Parathyroid adenoma (tissue), 2 donors: ENCODE data around the gene TRIM64C.
"Not testable (repeated sequence)": the region's sequence is repeated elsewhere in the genome, so short reads cannot be mapped to it uniquely, and the experiment has no call there.

Experiments used
- H2AFZ ChIP-seq: fragments of 300-600 bp; sonication (generic); one replicate; pipeline ENCODE4 v1.7.0; 2017; ENCODE audit warnings: antibody characterized with exemption, mild to moderate bottlenecking
- H3K27ac ChIP-seq: fragments of 300-600 bp; sonication (generic); one replicate; pipeline ENCODE4 v1.7.0; 2017
- H3K27me3 ChIP-seq: fragments of 300-600 bp; sonication (generic); one replicate; pipeline ENCODE4 v1.7.0; 2017; ENCODE audit warnings: low read length; ENCODE audit not compliant: control insufficient read depth, insufficient read depth
- H3K36me3 ChIP-seq: fragments of 300-600 bp; sonication (generic); one replicate; pipeline ENCODE4 v1.7.0; 2017; ENCODE audit warnings: low read length; ENCODE audit not compliant: control insufficient read depth, insufficient read depth
- H3K4me1 ChIP-seq: fragments of 300-600 bp; sonication (generic); one replicate; pipeline ENCODE4 v1.7.0; 2017; ENCODE audit warnings: control low read depth
- H3K4me2 ChIP-seq: fragments of 300-600 bp; sonication (generic); one replicate; pipeline ENCODE4 v1.7.0; 2017; ENCODE audit warnings: low read length
- H3K4me3 ChIP-seq: fragments of 300-600 bp; sonication (generic); one replicate; pipeline ENCODE4 v1.7.0; 2017; ENCODE audit warnings: low read depth, low read length
- H3K79me2 ChIP-seq: fragments of 300-600 bp; sonication (generic); one replicate; pipeline ENCODE4 v1.7.0; 2017; ENCODE audit warnings: control low read depth
- H3K9ac ChIP-seq: fragments of 300-600 bp; sonication (generic); one replicate; pipeline ENCODE4 v1.7.0; 2017; ENCODE audit warnings: mild to moderate bottlenecking
- H3K9me3 ChIP-seq: fragments of 300-600 bp; sonication (generic); one replicate; pipeline ENCODE4 v1.7.0; 2017; ENCODE audit warnings: low read length; ENCODE audit not compliant: control insufficient read depth
- donor health status: primary hyperparathyroidism.

TRIM64C gene, protein sequence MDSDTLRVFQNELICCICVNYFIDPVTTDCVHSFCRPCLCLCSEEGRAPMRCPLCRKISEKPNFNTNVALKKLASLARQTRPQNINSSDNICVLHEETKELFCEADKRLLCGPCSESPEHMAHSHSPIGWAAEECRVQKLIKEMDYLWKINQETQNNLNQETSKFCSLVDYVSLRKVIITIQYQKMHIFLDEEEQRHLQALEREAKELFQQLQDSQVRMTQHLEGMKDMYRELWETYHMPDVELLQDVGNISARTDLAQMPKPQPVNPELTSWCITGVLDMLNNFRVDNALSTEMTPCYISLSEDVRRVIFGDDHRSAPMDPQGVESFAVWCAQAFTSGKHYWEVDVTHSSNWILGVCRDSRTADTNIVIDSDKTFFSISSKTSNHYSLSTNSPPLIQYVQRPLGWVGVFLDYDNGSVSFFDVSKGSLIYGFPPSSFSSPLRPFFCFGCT

GRCh38 chr11:49059012-49059411 is at the start of gene TRIM64C:
Gene TRIM64C (minus strand): TSS chr11:49059112. CDS start chr11:49059112, 0 bp downstream.
- not testable (repeated sequence) for H3K9ac ChIP-seq, H3K4me3 ChIP-seq, H3K27ac ChIP-seq, H3K27me3 ChIP-seq, H3K4me1 ChIP-seq, H3K79me2 ChIP-seq, H3K36me3 ChIP-seq, H3K9me3 ChIP-seq, H3K4me2 ChIP-seq, H2AFZ ChIP-seq

- not testable (repeated sequence) for H3K4me3 ChIP-seq, H3K27ac ChIP-seq, H3K4me1 ChIP-seq, H3K9me3 ChIP-seq, H3K79me2 ChIP-seq, H3K4me2 ChIP-seq, H2AFZ ChIP-seq, H3K27me3 ChIP-seq, H3K36me3 ChIP-seq, H3K9ac ChIP-seq
These were observed 43.4 kb upstream of the TRIM64C start for GRCh38 chr11:49102356-49102755.

DNA sequence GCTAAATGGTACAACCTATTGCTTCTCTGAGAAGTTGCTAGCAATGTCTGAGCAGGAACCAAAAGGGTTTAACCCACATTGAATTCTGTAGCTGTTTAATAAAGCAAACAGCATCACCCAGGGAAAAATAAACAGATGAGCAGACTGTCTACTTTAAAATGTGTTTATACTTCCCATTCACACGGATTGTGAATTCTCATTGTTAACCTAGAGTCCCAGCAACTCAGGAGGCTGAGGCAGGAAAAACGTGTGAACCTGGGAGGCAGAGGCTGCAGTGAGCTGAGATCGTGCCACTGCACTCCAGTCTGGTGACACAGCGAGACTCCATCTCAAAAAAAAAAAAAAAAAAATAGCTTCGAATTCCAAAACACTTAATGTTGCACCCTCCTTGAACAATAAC is 11.0 kb upstream of the TRIM64C start:
- not testable (repeated sequence) for H3K9me3 ChIP-seq, H3K27ac ChIP-seq, H3K4me2 ChIP-seq, H3K79me2 ChIP-seq, H3K4me3 ChIP-seq, H3K4me1 ChIP-seq, H3K9ac ChIP-seq, H2AFZ ChIP-seq, H3K27me3 ChIP-seq, H3K36me3 ChIP-seq

DNA sequence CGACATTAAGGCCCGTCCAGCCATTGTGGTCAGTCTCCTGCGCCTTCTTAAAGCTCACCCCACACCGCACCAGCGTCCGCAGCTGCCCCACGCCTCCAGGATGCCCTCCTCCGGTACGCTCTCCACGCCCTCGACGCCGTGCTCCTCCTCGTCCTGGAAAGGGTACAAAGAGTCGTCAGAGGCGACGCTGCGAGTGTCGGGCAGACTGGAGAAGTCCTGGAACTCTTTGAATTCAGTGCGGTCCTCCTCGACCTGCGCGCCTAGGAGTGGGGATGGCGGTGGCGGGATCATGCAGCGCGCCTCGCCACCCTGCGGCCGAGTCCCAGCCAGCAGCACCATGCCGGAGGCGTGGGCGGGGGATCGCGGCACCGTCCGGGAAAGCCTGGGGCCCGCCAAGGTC is 9.1 kb downstream of the TRIM64C start:
- not testable (repeated sequence) for H3K4me2 ChIP-seq, H3K27me3 ChIP-seq, H3K9ac ChIP-seq, H3K36me3 ChIP-seq, H3K27ac ChIP-seq, H3K9me3 ChIP-seq, H2AFZ ChIP-seq, H3K79me2 ChIP-seq, H3K4me1 ChIP-seq, H3K4me3 ChIP-seq

- not testable (repeated sequence) for H3K27ac ChIP-seq, H2AFZ ChIP-seq, H3K9ac ChIP-seq, H3K9me3 ChIP-seq, H3K79me2 ChIP-seq, H3K4me3 ChIP-seq, H3K27me3 ChIP-seq, H3K36me3 ChIP-seq, H3K4me2 ChIP-seq, H3K4me1 ChIP-seq
These were observed 10.7 kb downstream of the TRIM64C start for GRCh38 chr11:49048229-49048628.

- not testable (repeated sequence) for H3K36me3 ChIP-seq, H2AFZ ChIP-seq, H3K4me3 ChIP-seq, H3K27ac ChIP-seq, H3K9ac ChIP-seq, H3K9me3 ChIP-seq, H3K4me2 ChIP-seq, H3K4me1 ChIP-seq, H3K79me2 ChIP-seq, H3K27me3 ChIP-seq
These were observed 30.4 kb downstream of the TRIM64C start, which contains the start of gene TRIM49B for GRCh38 chr11:49028523-49028922. Gene TRIM49B (plus strand): TSS chr11:49028823. CDS start chr11:49031600, 2,777 bp downstream.
